Stimulated activated CD8-positive, alpha-beta memory T cell treated with anti-CD3 and anti-CD28 coated beads, Interleukin-7, amount 100 ng/mL, for 24 hours (primary cell): ENCODE measurements around the gene PDE6D.
"Not testable (repeated sequence)": the region's sequence is repeated elsewhere in the genome, so short reads cannot be mapped to it uniquely, and the experiment has no call there.

Experiments used
- DNase-seq: peaks from one replicate; pipeline ENCODE4 v3.0.0-alpha.2; 2020; ENCODE audit warnings: low read depth

PDE6D gene

DNA sequence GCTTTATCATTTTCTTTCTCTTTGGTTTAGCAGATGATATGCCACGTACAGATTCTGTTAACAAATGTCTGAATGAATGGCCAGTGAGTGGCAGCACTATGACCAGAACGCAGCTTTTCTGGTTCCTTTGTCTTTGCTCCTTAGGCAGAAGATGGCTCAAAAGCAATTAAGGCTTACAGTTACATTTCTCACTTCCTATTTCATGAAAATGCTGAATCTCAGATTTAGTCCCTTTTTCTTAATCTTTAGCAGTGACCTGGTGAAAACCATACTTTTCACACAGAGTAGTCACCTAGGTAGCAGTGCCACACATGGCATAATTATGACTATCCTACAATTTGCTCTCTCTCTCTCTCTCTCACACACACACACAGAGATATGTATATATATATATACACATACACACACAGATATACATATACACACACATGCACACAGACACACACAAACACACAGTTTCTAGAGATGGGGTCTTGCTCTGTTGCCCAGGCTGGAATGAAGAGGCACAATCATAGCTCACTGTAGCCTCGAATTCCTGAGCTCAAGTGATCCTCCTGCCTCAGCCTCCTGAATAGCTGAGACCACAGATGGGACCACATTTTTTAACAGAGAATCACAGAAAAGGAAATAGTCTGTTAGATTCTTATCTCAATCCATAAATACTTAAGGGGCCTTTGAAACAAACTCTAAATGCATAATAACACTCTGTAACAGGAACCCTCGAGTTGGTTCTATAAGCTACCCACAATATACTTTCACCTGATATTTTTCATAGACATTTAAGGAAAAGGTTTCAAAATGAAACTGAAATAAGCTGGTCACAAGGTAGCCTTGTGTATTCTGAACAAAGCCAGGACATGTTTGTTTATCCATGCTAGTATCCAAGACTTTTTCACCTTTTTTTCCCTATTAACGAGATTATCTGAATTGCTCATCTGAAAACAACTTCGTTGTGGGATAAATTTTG, 11.6 kb downstream of the PDE6D start:
- no peak for DNase-seq

- no peak for DNase-seq
Observed at GRCh38 chr2:231765496-231765929, 15.6 kb downstream of the PDE6D start.

DNA sequence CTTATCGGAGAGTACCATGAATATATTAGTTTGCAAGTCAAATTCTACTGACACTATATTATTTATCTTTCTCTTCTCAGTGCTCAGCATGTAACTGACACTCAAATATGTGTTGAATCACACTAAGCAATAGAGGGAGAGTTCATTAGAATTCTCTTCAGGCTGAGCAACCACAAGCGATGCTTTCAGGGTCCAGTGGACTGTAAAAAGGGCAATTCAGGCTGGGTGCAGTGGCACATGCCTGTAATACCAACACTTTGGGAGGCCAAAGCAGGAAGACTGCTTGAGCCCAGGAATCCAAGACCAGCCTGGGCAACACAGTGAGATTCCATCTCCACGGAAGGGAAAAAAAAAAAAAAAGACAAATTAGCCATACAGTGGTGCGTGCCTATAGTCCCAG, 16.3 kb downstream of the PDE6D start:
- no peak for DNase-seq

DNA sequence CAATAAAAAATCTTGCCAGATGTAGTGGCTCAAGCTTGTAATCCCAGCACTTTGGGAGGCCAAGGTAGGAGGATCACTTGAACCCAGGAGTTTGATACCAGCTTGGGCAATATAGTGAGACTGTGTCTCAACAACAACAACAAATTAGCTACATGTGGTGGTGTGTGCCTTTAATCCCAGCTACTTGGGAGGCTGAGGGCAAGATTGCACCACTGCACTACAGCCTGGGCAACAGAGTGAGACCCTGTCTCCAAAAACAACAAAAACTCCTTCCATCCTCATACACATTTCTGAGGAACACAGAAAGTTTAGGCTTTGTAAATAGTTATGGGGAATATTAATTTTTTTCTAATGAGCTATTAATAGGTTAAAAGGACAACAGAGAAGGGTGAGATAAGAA, 17.0 kb downstream of the PDE6D start:
- no peak for DNase-seq

DNA sequence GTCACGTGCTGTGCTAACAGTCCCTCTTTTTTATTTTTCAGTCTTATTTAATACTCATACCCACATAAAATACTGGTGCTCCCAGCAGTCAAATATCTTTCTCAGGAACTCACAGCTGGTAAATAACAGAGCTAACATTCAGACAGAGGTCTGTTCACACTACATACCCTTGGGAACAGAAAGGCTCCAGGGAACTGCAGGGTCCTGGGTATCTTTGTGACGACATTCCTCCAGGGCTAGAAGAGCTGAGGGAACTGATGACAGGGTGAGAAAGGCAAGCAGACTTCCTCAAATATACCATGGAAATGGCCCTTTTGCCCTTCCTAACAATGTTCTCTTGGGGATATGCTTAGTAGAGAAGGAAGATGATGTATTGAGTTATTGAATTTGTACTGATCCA, 19.3 kb downstream of the PDE6D start:
- no peak for DNase-seq

DNA sequence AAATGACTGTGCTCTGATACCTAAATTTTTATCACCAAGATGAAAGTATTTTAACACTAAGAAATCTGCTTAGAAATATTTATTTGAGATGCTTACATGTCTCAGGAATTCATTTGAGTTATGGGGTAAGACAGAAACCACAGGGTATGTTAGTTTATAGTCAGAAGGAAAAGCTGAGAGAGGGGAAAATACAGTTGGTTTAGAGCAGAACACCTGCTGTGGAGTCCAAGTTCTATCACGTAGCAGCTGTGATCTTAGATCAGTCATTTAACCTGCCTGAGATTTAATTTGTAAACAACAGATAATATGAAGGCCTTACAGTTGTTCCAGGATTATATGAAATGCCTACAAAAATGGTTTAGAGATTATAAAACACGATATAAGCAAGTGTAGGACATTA, 29.0 kb downstream of the PDE6D start:
- no peak for DNase-seq

GRCh38 chr2:231751042-231751815, 29.9 kb downstream of the PDE6D start:
- no peak for DNase-seq

- DNase-seq, result not testable (repeated sequence)
Observed at GRCh38 chr2:231749016-231749415, 32.1 kb downstream of the PDE6D start.

DNA sequence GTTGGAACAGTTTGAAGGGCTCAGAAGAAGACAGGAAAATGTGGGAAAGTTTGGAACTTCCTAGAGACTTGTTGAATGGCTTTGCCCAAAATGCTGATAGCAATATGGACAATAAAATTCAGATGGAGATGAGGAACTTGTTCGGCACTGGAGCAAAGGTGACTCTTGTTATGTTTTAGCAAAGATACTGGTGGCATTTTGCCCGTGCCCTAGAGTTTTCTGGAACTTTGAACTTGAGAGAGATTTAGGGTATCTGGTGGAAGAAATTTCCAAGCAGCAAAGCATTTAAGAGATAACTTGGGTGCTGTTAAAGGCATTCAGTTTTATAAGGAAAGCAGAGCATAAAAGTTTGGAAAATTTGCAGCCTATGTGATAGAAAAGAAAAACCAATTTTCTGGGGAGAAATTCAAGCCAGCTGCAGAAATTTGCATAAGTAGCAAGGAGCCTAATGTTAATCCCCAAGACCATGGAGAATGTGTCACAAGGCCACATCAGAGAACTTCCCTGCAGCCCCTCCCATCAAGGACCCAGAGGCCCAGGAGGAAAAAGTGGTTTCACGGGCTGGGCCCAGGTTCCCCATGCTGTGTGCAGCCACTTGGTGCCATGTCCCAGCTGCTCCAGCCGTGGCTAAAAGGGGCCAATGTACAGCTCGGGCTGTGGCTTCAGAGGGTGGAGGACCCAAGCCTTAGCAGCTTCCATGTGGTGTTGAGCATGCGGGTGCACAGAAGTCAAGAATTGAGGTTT, 32.8 kb downstream of the PDE6D start:
- DNase-seq, result not testable (repeated sequence)

DNA sequence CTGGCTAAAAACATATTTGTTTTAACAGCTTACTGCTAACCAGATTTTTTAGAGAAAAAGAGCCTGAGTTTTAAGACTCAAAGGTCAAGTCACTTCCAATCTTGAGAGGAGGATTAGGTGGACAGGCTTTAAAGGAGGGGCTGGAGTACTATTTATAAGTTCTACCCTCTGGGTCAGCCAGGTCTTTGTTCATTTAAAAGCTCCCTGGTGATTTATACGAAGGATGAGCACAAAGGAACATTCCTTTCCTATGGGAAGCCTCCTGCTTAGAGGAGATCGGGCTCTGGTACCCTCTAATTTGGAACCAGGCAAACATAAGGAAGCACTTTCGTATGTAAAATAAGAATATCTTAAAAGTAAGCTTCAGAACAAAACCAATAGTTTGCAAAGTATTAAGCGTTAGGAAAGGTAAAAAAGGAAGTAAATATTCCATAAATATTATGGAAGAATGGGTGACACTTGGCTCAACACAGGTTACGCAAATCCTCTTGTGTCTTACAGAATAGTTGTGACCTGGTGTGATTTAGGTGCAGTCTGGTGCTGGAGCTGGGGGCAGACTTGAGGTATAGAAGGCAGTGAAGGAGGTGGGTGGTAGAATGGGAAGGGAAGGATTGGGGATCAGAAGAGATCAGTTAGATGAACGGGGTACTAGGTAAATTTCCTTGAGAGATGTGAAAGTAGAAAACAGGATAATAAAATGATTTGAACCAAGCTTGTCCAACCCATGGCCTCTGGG, 35.6 kb downstream of the PDE6D start:
- DNase-seq, result no peak

- DNase-seq, result no peak
Observed at GRCh38 chr2:231743376-231744116, 37.5 kb downstream of the PDE6D start.

DNA sequence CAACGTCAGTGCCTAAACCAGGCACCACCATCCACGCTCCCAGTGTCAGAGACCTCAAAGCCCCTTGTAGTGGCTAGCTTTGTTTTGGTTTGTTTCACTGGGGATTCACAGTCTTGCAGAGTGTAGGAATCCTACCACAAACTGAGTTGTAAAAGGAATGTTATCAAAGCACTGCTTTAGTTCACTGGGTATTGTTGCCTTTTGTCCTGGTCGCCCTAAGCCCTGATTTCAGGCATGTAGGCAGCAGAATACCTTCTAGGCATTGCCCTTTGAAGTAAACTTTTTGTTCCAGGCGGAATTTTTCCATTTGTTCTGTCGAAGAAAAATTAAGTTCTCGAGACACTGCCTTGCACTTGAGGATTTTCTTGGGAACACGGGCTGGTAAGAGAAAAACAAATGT, 43.3 kb downstream of the PDE6D start:
- no peak for DNase-seq

DNA sequence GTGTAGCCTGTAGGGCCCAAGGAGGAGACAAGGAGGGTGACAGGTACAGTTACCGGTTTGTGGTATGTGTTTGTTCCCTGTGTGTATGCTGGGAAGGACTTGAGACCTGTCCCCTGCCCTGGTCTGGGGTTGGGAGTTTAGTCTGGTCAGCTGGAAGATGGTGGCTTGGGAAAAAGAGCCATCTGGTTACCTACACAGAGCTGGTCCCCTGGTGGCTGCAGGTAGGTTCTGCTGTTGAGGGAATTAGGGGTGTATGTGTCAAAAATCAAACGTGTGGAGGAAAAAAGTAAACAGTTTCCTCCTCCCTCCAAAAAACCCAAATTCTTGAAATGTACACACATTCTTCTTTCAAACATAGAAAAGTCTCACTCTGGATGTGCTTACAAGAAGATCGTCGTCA, 48.5 kb downstream of the PDE6D start:
- DNase-seq, result no peak

- no peak for DNase-seq
Observed at GRCh38 chr2:231727621-231728020, 53.5 kb downstream of the PDE6D start.

- no peak for DNase-seq
Observed at GRCh38 chr2:231726276-231726675, 54.8 kb downstream of the PDE6D start.

GRCh38 chr2:231725476-231725875, 55.6 kb downstream of the PDE6D start:
- DNase-seq, result no peak

DNA sequence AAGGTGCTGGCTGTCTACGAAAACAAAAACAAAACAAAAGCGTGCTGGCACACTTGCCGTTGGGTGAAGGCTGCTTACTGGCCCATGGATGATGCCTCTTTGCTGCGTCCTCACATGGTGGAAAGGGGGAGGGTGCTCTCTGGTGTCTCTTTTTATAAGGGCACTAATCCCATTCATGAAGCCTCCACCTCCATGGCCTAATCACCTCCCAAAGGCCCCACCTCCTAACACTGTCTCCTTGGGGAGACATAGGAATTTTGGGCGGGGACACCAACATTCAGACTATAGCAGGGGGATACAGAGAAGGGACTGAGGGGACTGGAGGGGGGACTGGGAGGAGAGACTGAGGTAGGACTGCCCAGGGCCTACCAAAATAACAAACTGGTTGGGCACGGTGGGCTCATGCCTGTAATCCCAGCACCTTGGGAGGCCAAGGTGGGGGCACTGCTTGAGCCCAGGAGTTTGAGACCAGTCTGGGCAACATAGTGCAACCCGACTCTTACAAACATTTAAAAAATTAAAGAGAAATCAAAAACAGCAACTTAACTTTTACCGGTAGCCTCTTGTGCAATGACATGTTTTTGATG, 58.3 kb downstream of the PDE6D start:
- no peak for DNase-seq

DNA sequence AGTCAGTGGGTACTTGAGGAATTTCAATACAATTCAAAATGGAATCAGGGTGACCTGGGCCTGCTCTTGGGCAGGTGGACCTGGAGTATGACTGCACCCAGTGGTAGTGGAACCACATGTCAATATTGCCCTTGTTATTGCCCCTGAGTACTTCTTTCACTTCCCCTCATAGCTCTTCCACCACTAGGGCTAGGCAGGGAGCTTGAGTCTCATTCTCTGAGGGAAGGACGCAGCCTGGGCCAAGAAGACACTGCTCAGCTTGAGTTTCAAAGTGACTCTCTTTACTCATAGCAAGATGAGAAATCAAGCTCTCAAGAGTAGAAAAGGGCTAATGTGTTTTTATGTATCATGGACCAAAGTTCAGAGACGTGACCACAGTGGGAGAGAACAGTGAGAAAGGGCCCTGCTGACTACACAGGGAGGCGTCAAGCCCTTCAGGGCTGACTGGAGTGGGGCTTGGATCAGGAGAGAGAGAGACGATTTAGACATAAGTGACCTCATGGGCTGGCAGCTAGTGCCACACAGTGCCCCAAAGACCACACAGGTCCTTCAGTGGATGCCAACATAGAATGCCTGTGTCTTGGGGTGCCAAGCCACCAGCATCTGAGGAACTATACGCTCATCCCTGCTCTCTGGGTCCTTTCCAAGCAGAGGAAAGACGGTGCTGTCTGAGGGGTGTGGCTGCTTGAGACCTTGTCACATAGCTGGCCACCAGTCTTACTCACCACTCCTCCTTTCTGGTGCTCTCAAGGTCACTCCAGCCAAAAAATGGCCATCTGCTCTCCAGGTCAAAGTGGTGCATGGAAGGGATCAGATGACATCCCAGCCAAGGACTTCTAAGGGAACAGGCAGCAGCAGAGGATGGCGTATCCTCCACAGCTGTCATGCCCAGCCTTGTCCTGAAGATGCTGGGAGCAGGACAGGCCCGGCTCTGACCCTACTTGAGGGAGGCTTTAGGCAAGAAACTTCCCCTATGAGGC, 59.8 kb downstream of the PDE6D start:
- no peak for DNase-seq

- DNase-seq, result no peak
Observed at GRCh38 chr2:231720292-231720986, 60.6 kb downstream of the PDE6D start.
